CD14-positive monocyte (primary cell): ENCODE data around the gene OSBPL10. TPM values are rescaled to one million over a fixed set of nuclear protein-coding genes. Genes with fewer than 3 reads are reported as not detected.

Experiments used
- DNase-seq, 3 donors: peaks; one replicate each; pipeline ENCODE4 v3.0.0-alpha.2; 2011 to 2022
- H2AFZ ChIP-seq: 2 replicates; pipeline ENCODE4 v1.6.0; 2012; ENCODE audit warnings: mild to moderate bottlenecking, low read depth, low read length, inconsistent platforms; ENCODE audit not compliant: insufficient read depth, poor library complexity, severe bottlenecking
- H3K27ac ChIP-seq, 2 donors: 1 replicate in 1 of 2; 2 replicates in 1 of 2; pipeline ENCODE4 v1.5.1; 2012 to 2013; ENCODE audit warnings: low read length in 2 of 2, control low read depth in 1 of 2, inconsistent platforms in 1 of 2, low read depth in 1 of 2, mild to moderate bottlenecking in 1 of 2
- H3K27me3 ChIP-seq, 2 donors: one replicate each; pipeline versions ENCODE4 v1.6.0 to v1.6.1; 2011 to 2013; ENCODE audit warnings: low read length in 2 of 2; ENCODE audit not compliant: control insufficient read depth in 2 of 2, insufficient read depth in 2 of 2
- H3K36me3 ChIP-seq, 2 donors: replicated peaks in 1 of 2; 1 replicate in 1 of 2; 2 replicates in 1 of 2; pipeline versions ENCODE4 v1.5.1 to v1.6.1; 2012 to 2013; ENCODE audit warnings: low read length in 2 of 2, control low read depth in 1 of 2, inconsistent platforms in 1 of 2, mild to moderate bottlenecking in 1 of 2; ENCODE audit not compliant: insufficient read depth in 2 of 2, control insufficient read depth in 1 of 2
- H3K4me1 ChIP-seq, 2 donors: 1 replicate in 1 of 2; 2 replicates in 1 of 2; pipeline versions ENCODE4 v1.5.1 to v1.6.1; 2012 to 2013; ENCODE audit warnings: low read length in 2 of 2, control low read depth in 1 of 2, inconsistent platforms in 1 of 2, mild to moderate bottlenecking in 1 of 2, moderate library complexity in 1 of 2; ENCODE audit not compliant: insufficient read depth in 2 of 2, control insufficient read depth in 1 of 2
- H3K4me2 ChIP-seq: replicated peaks from 2 replicates; pipeline ENCODE3; 2012; ENCODE audit warnings: low read length, moderate library complexity, mild to moderate bottlenecking; ENCODE audit not compliant: poor library complexity, severe bottlenecking; ENCODE audit errors: extremely low read depth
- H3K4me3 ChIP-seq, 3 experiments: fragments of 200-600 bp in 1 of 3; sonication (generic) in 1 of 3; replicated peaks in 1 of 3; 1 replicate in 2 of 3; 2 replicates in 1 of 3; pipeline ENCODE4 v1.5.1; 2011 to 2013; ENCODE audit warnings: low read length in 3 of 3, mild to moderate bottlenecking in 3 of 3, control low read depth in 2 of 3, low read depth in 2 of 3, inconsistent platforms in 1 of 3, moderate library complexity in 1 of 3
- H3K79me2 ChIP-seq: 2 replicates; pipeline ENCODE4 v1.6.0; 2012; ENCODE audit warnings: mild to moderate bottlenecking, control low read depth, inconsistent platforms, low read length, moderate library complexity; ENCODE audit not compliant: insufficient read depth
- H3K9ac ChIP-seq: 2 replicates; pipeline ENCODE4 v1.6.0; 2017; ENCODE audit warnings: low read length, mild to moderate bottlenecking; ENCODE audit not compliant: insufficient read depth, poor library complexity, severe bottlenecking
- H3K9me3 ChIP-seq, 2 donors: replicated peaks in 1 of 2; 1 replicate in 1 of 2; 2 replicates in 1 of 2; pipeline versions ENCODE4 v1.5.1 to v1.6.1; 2012 to 2013; ENCODE audit warnings: low read length in 2 of 2, control low read depth in 1 of 2; ENCODE audit not compliant: control insufficient read depth in 1 of 2, insufficient read depth in 1 of 2
- H4K20me1 ChIP-seq: 2 replicates; pipeline ENCODE4 v1.6.0; 2012; ENCODE audit warnings: mild to moderate bottlenecking, low read length, control low read depth, moderate library complexity; ENCODE audit not compliant: insufficient read depth
- H3K27ac Mint-ChIP-seq, 7 donors: one replicate each; pipeline ENCODE4 v1.8.0; 2020; ENCODE audit warnings: mild to moderate bottlenecking in 7 of 7, mixed read lengths in 7 of 7, moderate library complexity in 6 of 7, inconsistent platforms in 2 of 7
- H3K27me3 Mint-ChIP-seq, 3 donors: one replicate each; pipeline ENCODE4 v1.8.0; 2021 to 2022; ENCODE audit warnings: low read depth in 3 of 3, mild to moderate bottlenecking in 3 of 3, mixed read lengths in 3 of 3, moderate library complexity in 3 of 3, inconsistent platforms in 1 of 3
- H3K36me3 Mint-ChIP-seq, 2 donors: one replicate each; pipeline ENCODE4 v1.8.0; 2020; ENCODE audit warnings: mixed read lengths in 2 of 2, inconsistent platforms in 1 of 2, mild to moderate bottlenecking in 1 of 2
- H3K4me1 Mint-ChIP-seq: one replicate; pipeline ENCODE4 v1.8.0; 2020; ENCODE audit warnings: mild to moderate bottlenecking, mixed read lengths
- H3K4me3 Mint-ChIP-seq, 2 donors: one replicate each; pipeline ENCODE4 v1.8.0; 2020; ENCODE audit warnings: mild to moderate bottlenecking in 2 of 2, mixed read lengths in 2 of 2, moderate library complexity in 1 of 2
- H3K9me3 Mint-ChIP-seq, 7 donors: one replicate each; pipeline ENCODE4 v1.8.0; 2020 to 2022; ENCODE audit warnings: mixed read lengths in 7 of 7, mild to moderate bottlenecking in 6 of 7, moderate library complexity in 6 of 7, inconsistent platforms in 2 of 7
- CTCF ChIP-seq: fragments of 200-600 bp; IDR thresholded peaks from one replicate; pipeline ENCODE4 v1.8.0; 2022; ENCODE audit warnings: antibody characterized with exemption, mild to moderate bottlenecking
- WGBS: methylation state at CpG from one replicate; pipeline ENCODE4 v1.1.5; 2013; ENCODE audit warnings: missing lambda C conversion rate; ENCODE audit not compliant: insufficient coverage; 5-methylcytosine and 5-hydroxymethylcytosine counted together
- intact Hi-C, 2 donors: fragments of 100-400 bp; cut with micrococcal nuclease; formaldehyde crosslinking; loops; one replicate each; pipeline versions ENCODE4 v1.15.0 to v1.15.1; 2023
- polyA plus RNA-seq, 3 donors: library from polyadenylated mRNA; depleted of rRNA in 1 of 3; unstranded in 2 of 3; stranded (reverse) in 1 of 3; fragments of 300-500 nt in 2 of 3; fragments of >200 nt in 1 of 3; fragmentation: Illumina TruSeq in 2 of 3; gene quantifications; 1 replicate in 2 of 3; 2 replicates in 1 of 3; pipeline ENCODE4 v1.2.3, GENCODE V29; 2012 to 2021

OSBPL10 gene
- polyA plus RNA-seq, 3 donors = 0.03 TPM; not detected in 2

- no peaks in the 10 kb centered on the region for H3K4me1 Mint-ChIP-seq
- no peaks in the 10 kb centered on the region for H3K9me3 Mint-ChIP-seq
- H3K4me2 ChIP-seq = no peak overlapping the region
- H2AFZ ChIP-seq = no peak overlapping the region
- no peak for TF ChIP-seq CTCF
- no peaks in the 10 kb centered on the region for H3K79me2 ChIP-seq
- no peak overlapping the region for H3K27ac Mint-ChIP-seq
- no peak overlapping the region for H3K9ac ChIP-seq
- no peak for DNase-seq
- no peaks in the 10 kb centered on the region for H4K20me1 ChIP-seq
- H3K27me3 ChIP-seq = no peaks in the 10 kb centered on the region
- no peak overlapping the region for H3K4me3 ChIP-seq
- no peak overlapping the region for H3K27ac ChIP-seq
- intact Hi-C loops = no loop called here
- WGBS = 100% methylated on average over 1 of the region's 2 CpGs
- no peaks in the 10 kb centered on the region for H3K9me3 ChIP-seq
- H3K27me3 Mint-ChIP-seq = peaks cover 2 to 4% (median 2%) of the 10 kb centered on the region in 3 donors
- H3K36me3 Mint-ChIP-seq = no peaks in the 10 kb centered on the region
- no peak overlapping the region for H3K4me3 Mint-ChIP-seq
- H3K4me1 ChIP-seq = no peaks in the 10 kb centered on the region
- no peaks in the 10 kb centered on the region for H3K36me3 ChIP-seq
Observed at GRCh38 chr3:31890007-31890406, 91.1 kb downstream of the OSBPL10 start.

GRCh38 chr3:31885235-31885634 lies 95.8 kb downstream of the OSBPL10 start:
- WGBS = 86% methylated on average over 1 of the region's 3 CpGs
- H3K27ac Mint-ChIP-seq = no peak overlapping the region

More at GRCh38 chr3:31885235-31885634, 95.8 kb downstream of the OSBPL10 start:
- H2AFZ ChIP-seq = no peak overlapping the region
- no peak overlapping the region for H3K27ac ChIP-seq
- Mint-ChIP-seq H3K9me3 (peaks cover 0 to 2% (median 0%) of the 10 kb centered on the region in 7 donors), H3K4me3 (no peak overlapping the region), H3K27me3 (peaks cover 0 to 4% (median 0%) of the 10 kb centered on the region in 3 donors), H3K36me3 (no peaks in the 10 kb centered on the region), H3K4me1 (peaks cover 5% of the 10 kb centered on the region)
- H3K9ac ChIP-seq = no peak overlapping the region
- H3K36me3 ChIP-seq = no peaks in the 10 kb centered on the region
- no peak for DNase-seq
- intact Hi-C loops = no loop called here
- H3K27me3 ChIP-seq = no peaks in the 10 kb centered on the region
- H3K79me2 ChIP-seq = no peaks in the 10 kb centered on the region
- H3K9me3 ChIP-seq = no peaks in the 10 kb centered on the region
- no peak overlapping the region for H3K4me3 ChIP-seq
- no peaks in the 10 kb centered on the region for H4K20me1 ChIP-seq
- no peak for TF ChIP-seq CTCF
- H3K4me2 ChIP-seq = no peak overlapping the region
- H3K4me1 ChIP-seq = peaks cover 0 to under 1% of the 10 kb centered on the region in 2 donors
